ENCODE measurements around the gene SLFN5.

DNA sequence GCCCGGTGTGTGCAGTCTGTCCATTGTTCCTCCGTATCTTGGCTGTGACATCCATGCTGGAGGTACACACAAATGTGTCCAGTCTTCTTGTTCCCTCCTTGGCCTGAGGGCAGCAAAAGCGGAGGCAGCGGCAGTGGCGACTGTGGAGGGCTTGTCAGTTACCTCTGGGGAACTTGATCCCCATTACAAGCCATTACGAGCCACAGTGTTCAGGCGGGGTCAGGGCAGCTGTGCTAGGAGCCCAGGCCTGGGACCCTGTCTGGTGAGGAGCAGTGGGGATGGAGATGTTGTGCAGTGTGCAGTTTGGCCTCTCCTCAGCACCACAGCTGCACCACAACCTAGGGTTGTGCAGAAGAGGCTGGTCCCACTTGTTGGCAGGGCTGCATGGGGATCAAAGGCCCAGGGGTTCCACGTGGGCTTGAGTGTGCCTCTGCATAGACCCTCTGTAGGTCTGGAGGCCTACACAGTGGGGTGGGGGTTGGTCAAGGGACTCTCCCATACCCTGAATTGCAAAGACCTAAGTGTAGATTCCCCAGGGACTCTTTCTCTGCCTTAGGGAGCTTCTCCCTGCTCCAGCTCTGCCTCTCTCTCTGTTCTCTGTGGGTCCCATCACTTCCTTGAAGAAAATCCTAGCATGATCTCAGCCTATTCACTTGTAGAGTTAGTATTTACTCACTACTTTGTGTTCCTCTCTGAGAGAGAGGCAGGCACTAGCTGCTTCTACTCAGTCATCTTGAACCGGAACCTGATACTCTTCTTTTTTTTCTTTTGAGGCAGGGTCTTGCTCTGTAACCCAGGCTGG lies 71.7 kb downstream of the SLFN5 start:
- TF ChIP-seq POLR2A (IDR thresholded peaks at IDR 0.05) (no peak), CTCF (IDR thresholded peaks at IDR 0.05) (no peak)
